ENCODE data around the gene GBA3. TPM values are rescaled to one million over a fixed set of nuclear protein-coding genes. Genes with fewer than 3 reads are reported as not detected.

The GBA3 gene
- total RNA-seq, 1 experiment from 2014 or later = not detected

GRCh38 chr4:22741744-22742143 is 49.0 kb downstream of the GBA3 start:
- Histone ChIP-seq H2BK120ac (ENCODE audit: low read depth, low read length, poor library complexity, severe bottlenecking) (no peak overlapping the region), H2BK12ac (ENCODE audit: insufficient read length, low read depth, low read length) (no peak overlapping the region), H3K4ac (ENCODE audit: low read depth, low read length) (no peak overlapping the region), H4K5ac (ENCODE audit: insufficient read length, low read depth, low read length) (no peak overlapping the region), H3K23me2 (ENCODE audit: insufficient read length, low read depth, low read length, poor library complexity, severe bottlenecking) (no peaks in the 10 kb centered on the region), H3K4me2 (ENCODE audit: insufficient read depth, insufficient read length, low read length) (no peak overlapping the region), H2BK20ac (ENCODE audit: low read depth, low read length, poor library complexity, severe bottlenecking) (no peak overlapping the region), H3K9ac (ENCODE audit: extremely low read depth, insufficient read length, low read length) (no peak overlapping the region), H3K79me1 (ENCODE audit: insufficient read depth, low read depth, low read length, poor library complexity, severe bottlenecking) (no peaks in the 10 kb centered on the region), H3K27ac (ENCODE audit: insufficient read length, low read depth, low read length) (no peak overlapping the region), H3K56ac (ENCODE audit: insufficient read length, low read depth, low read length) (no peak overlapping the region), H3K14ac (ENCODE audit: insufficient read depth, low read length) (no peak overlapping the region), H3K23ac (ENCODE audit: insufficient read length, low read depth, low read length) (no peak overlapping the region), H4K8ac (replicated peaks; ENCODE audit: insufficient read length, low read depth, low read length) (no peak overlapping the region), H2AK5ac (ENCODE audit: insufficient read length, low read length) (no peak overlapping the region), H4K20me1 (ENCODE audit: control insufficient read depth, insufficient read depth, insufficient read length) (no peaks in the 10 kb centered on the region), H3T11ph (ENCODE audit: low read length) (no peak overlapping the region), H3K79me2 (ENCODE audit: insufficient read depth, low read length) (no peaks in the 10 kb centered on the region), H4K91ac (ENCODE audit: insufficient read length, low read depth, low read length) (no peak overlapping the region), H2BK15ac (ENCODE audit: low read depth, low read length) (no peak overlapping the region), H3K18ac (ENCODE audit: insufficient read length, low read depth, low read length) (no peak overlapping the region), H3K4me1 (ENCODE audit: insufficient read depth, low read length) (no peaks in the 10 kb centered on the region), H3K9me3 (ENCODE audit: control insufficient read depth, low read depth, low read length) (no peaks in the 10 kb centered on the region), H2AFZ (ENCODE audit: low read length) (no peak overlapping the region), H3K27me3 (ENCODE audit: insufficient read depth, low read length) (no peaks in the 10 kb centered on the region), H2BK5ac (ENCODE audit: insufficient read length, low read length) (no peak overlapping the region)
- H3K27ac Mint-ChIP-seq = no peak overlapping the region
- H3K4me3 Mint-ChIP-seq = no peak overlapping the region
- H3K4me1 Mint-ChIP-seq = no peaks in the 10 kb centered on the region
- H3K27me3 Mint-ChIP-seq (ENCODE audit: low read depth) = no peaks in the 10 kb centered on the region; the same call in 1 of the 2 replicates
- TF ChIP-seq CTCF (conservative IDR thresholded peaks at IDR 0.05) = no peak
- peaks cover 0 to 2% (median 0%) of the 10 kb centered on the region in 3 experiments; a peak in 2 of 7 replicates for H3K36me3 Mint-ChIP-seq (ENCODE audit: insufficient read depth in 1 of 3, low read depth in 3 of 3)
- no peak for DNase-seq
- WGBS (ENCODE audit: extremely low coverage, insufficient read length, low lambda C conversion rate) = no CpG with 5 or more reads among the region's 3 CpGs
- no peaks in the 10 kb centered on the region; a peak in 2 of 5 replicates for H3K9me3 Mint-ChIP-seq
